Gastroesophageal sphincter (tissue), 4 donors: ENCODE data around the gene ZSWIM5. TPM values are rescaled to one million over a fixed set of nuclear protein-coding genes. Genes with fewer than 3 reads are reported as not detected.
"Not testable (repeated sequence)": the region's sequence is repeated elsewhere in the genome, so short reads cannot be mapped to it uniquely, and the experiment has no call there.

ENCODE experiments used
- ATAC-seq: fragments of 150-250 bp; one replicate; pipeline ENCODE4 v1.9.1; 2016; ENCODE audit warnings: mild to moderate bottlenecking, moderate library complexity
- H3K27ac ChIP-seq, 4 donors: fragments of 200-600 bp; sonication (generic) in 3 of 4; 1 replicate in 3 of 4; 2 replicates in 1 of 4; pipeline ENCODE4 v1.5.1; 2016 to 2019
- H3K27me3 ChIP-seq: fragments of 200-600 bp; sonication (generic); one replicate; pipeline ENCODE4 v1.5.1; 2019
- H3K36me3 ChIP-seq, 2 donors: fragments of 200-600 bp; sonication (generic); one replicate each; pipeline ENCODE4 v1.5.1; 2019; ENCODE audit warnings: control low read depth in 1 of 2
- H3K4me1 ChIP-seq, 3 donors: fragments of 200-600 bp; sonication (generic); 1 replicate in 2 of 3; 2 replicates in 1 of 3; pipeline ENCODE4 v1.5.1; 2016 to 2019; ENCODE audit warnings: control low read depth in 2 of 3
- H3K4me3 ChIP-seq, 2 donors: fragments of 200-600 bp; sonication (generic); one replicate each; pipeline ENCODE4 v1.5.1; 2019; ENCODE audit warnings: mild to moderate bottlenecking in 1 of 2, moderate library complexity in 1 of 2
- H3K9me3 ChIP-seq, 3 donors: fragments of 200-600 bp; sonication (generic); one replicate each; pipeline ENCODE4 v1.5.1; 2017 to 2019; ENCODE audit warnings: control low read depth in 2 of 3
- CTCF ChIP-seq, 4 experiments: fragments of 200-600 bp in 2 of 4; fragments of 450-650 bp in 2 of 4; sonication (generic) in 1 of 4; IDR thresholded peaks; one replicate each; pipeline ENCODE4 v1.5.1; 2017 to 2019; ENCODE audit warnings: antibody characterized with exemption in 4 of 4, mild to moderate bottlenecking in 2 of 4, moderate library complexity in 2 of 4
- EP300 ChIP-seq: sonication (generic); formaldehyde crosslinking; IDR thresholded peaks from one replicate; pipeline ENCODE4 v1.6.1; 2017; ENCODE audit warnings: antibody characterized with exemption, mild to moderate bottlenecking
- POLR2A ChIP-seq, 2 donors: fragments of 450-650 bp; IDR thresholded peaks; one replicate each; pipeline ENCODE4 v1.6.1; 2017; ENCODE audit warnings: antibody characterized with exemption in 2 of 2, mild to moderate bottlenecking in 2 of 2, moderate library complexity in 1 of 2
- POLR2AphosphoS5 ChIP-seq: sonication (generic); formaldehyde crosslinking; IDR thresholded peaks from one replicate; pipeline ENCODE4 v1.6.1; 2017; ENCODE audit warnings: antibody characterized with exemption
- WGBS, 2 donors: methylation state at CpG; one replicate each; pipeline ENCODE4 v1.1.5; 2018; ENCODE audit warnings: low coverage in 1 of 2; 5-methylcytosine and 5-hydroxymethylcytosine counted together
- total RNA-seq, 4 donors: library from RNA; depleted of rRNA; stranded (reverse); fragments of >200 nt; gene quantifications; one replicate each; pipeline ENCODE4 v1.1.0, GENCODE V29; 2016

The ZSWIM5 gene
- total RNA-seq, 4 donors from 2014 or later, result 3.3 to 8.1 (median 5.8) TPM

GRCh38 chr1:45003741-45004140, 202.7 kb downstream of the ZSWIM5 start:
- no CpG with 5 or more reads among the region's 14 CpGs for WGBS, 2 donors

DNA sequence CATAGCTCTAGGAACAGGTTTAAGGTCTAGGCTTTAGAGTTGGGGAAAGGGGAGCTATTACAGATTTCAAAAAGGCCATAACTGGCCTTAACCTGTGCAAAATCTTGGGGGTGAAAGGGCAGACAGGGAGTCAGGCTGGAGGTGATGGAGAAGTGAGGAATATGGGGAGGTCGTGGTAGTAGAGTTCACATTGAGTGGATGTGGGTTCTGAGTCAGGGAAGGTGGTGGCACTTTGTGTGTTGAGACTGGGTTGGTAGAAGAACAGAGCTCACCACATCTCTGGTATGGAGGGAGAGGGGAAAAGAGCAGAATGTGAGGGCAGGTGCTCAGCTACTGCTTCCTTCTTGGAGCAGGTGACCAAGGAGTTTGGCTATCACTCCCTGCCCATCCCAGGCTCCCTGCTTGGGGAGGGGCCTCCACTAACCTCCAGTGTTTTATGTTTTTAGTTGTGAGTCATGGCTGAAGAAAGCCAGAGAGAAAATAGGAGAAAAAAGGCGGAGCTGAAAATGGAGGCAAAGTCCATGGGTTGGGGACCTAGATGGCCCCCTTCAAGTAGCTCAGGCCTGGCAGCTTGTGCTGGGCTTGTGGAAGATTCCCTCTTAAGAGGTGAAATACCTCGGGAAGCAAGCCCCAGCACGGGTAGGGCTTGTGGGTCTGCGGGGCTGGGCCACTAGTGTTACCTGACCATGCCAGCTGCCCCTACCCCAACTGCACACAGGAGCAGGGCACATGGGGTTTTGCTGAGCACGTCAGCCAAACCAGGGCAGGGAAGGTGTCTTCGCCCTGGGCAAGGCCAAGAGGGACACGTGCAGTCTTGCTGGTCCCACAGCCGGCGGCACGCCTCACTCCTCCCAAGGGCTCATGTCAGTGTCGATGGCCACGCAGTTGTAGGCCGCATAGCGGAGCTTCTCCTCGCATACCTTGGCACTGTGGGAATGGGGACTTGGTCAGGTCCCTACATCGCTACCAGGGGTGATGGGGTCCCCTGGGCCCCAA, 203.5 kb downstream of the ZSWIM5 start:
- Histone ChIP-seq H3K4me1 (no peaks in the 10 kb centered on the region), H3K36me3 (peaks cover 0 to 65% of the 10 kb centered on the region in 2 donors), H3K27me3 (no peaks in the 10 kb centered on the region), H3K9me3 (no peaks in the 10 kb centered on the region), H3K4me3 (no peak overlapping the region), H3K27ac (no peak overlapping the region)
- ATAC-seq, result no peak
- 90 to 92% methylated on average over 1 of the region's 17 CpGs for WGBS, 2 donors
- TF ChIP-seq EP300 (no peak), POLR2AphosphoS5 (no peak), CTCF (IDR thresholded peaks at IDR 0.05) (no peak)

More at GRCh38 chr1:45003741-45004140, 202.7 kb downstream of the ZSWIM5 start:
- Histone ChIP-seq H3K27ac (no peak overlapping the region), H3K4me1 (peaks cover 0 to 1% (median 0%) of the 10 kb centered on the region in 3 donors), H3K4me3 (no peak overlapping the region), H3K36me3 (peaks cover 0 to 73% of the 10 kb centered on the region in 2 donors), H3K9me3 (no peaks in the 10 kb centered on the region), H3K27me3 (no peaks in the 10 kb centered on the region)
- TF ChIP-seq CTCF (IDR thresholded peaks at IDR 0.05) (no peak), EP300 (no peak), POLR2AphosphoS5 (no peak), POLR2A (IDR thresholded peaks at IDR 0.05) (no peak)
- no peak for ATAC-seq

DNA sequence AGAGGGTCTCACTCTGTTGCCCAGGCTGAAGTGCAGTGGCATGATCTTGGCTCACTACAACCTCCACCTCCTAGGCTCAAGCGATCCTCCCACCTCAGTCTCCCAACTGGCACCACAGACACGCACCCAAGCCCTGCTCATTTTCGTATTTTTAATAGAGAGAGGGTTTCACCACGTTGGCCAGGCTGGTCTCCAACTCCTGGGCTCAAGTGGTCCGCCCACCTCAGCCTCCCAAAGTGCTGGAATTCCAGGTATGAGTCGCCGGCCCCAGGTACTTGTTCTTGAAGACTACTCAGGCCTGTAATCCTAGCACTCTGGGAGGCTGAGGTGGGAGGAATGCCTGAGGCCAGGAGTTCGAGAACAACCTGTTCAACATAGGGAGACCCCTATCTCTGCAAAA, 204.8 kb downstream of the ZSWIM5 start:
- H3K4me3 ChIP-seq, H3K27ac ChIP-seq, ATAC-seq, H3K9me3 ChIP-seq, H3K4me1 ChIP-seq, H3K27me3 ChIP-seq: not testable (repeated sequence)
- peaks cover 0 to 51% of the 10 kb centered on the region in 2 donors for H3K36me3 ChIP-seq
- 92% methylated on average over 2 of the region's 8 CpGs; no CpG with 5 or more reads in 1 of the 2 donors for WGBS, 2 donors

DNA sequence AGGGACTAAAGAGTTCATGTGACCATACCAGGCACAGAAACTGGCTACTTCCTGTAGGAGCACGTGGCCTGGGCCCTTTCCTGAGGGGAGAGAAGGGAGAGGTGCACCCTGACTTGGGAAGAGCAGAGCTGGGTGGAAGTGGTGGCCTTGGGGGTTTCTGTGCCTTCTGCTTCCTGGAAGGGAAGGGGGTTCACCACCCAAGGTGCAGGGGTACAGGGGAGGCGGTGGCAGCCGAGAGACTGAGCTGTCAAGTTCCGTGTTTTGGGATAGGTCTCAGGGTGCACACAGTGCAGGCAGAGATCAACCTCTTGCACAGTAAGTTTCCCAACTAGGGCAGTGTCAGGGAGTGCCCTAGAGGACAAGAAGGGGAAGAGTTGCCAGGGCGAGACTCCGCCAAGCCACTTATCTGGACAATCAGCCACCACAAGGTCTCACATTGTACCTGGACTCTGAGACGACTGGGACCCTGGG, 205.4 kb downstream of the ZSWIM5 start:
- WGBS, 2 donors, result 50 to 67% methylated on average over 2 of the region's 7 CpGs
- TF ChIP-seq POLR2AphosphoS5 (no peak), CTCF (IDR thresholded peaks at IDR 0.05) (no peak), POLR2A (IDR thresholded peaks at IDR 0.05) (no peak), EP300 (no peak)
- no peak overlapping the region for H3K4me3 ChIP-seq
- ATAC-seq, result peak; percentile 69
- H3K27ac ChIP-seq, result no peak overlapping the region
- no peaks in the 10 kb centered on the region for H3K9me3 ChIP-seq
- no peaks in the 10 kb centered on the region for H3K4me1 ChIP-seq
- no peaks in the 10 kb centered on the region for H3K27me3 ChIP-seq
- peaks cover 0 to 46% of the 10 kb centered on the region in 2 donors for H3K36me3 ChIP-seq

DNA sequence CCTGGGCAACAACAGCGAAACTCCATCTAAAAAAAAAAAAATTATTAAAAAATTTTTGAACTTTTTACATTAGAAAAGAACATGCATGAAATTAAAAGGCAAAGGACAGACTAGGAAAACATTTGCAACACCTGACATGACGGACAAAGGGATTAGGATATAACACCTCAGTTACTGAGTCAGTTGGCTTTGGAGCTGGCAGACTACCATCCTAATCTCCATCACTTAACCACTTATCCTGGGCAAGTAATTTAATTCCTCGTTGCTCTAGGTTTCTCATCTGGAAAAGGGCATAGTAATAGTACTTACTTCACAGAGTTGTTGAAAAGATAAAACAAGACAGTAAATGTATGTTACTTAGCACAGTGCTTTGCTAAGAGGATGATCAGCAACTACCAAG, 207.2 kb downstream of the ZSWIM5 start:
- TF ChIP-seq EP300 (no peak), POLR2A (IDR thresholded peaks at IDR 0.05) (no peak)
- peaks cover 0 to 28% of the 10 kb centered on the region in 2 donors for H3K36me3 ChIP-seq
- no peaks in the 10 kb centered on the region for H3K27me3 ChIP-seq
- no peaks in the 10 kb centered on the region for H3K9me3 ChIP-seq
- no peaks in the 10 kb centered on the region for H3K4me1 ChIP-seq
- no peak overlapping the region for H3K4me3 ChIP-seq
- no peak for ATAC-seq
- H3K27ac ChIP-seq, result no peak overlapping the region
- WGBS, 2 donors, result 63 to 68% methylated on average over 2 to 3 of the region's 3 CpGs
